ENCODE measurements around the gene CADM1. TPM values are rescaled to one million over a fixed set of nuclear protein-coding genes. Genes with fewer than 3 reads are reported as not detected.

The CADM1 gene
- total RNA-seq, 2 experiments from 2014 or later: 59.7 to 89.7 TPM

GRCh38 chr11:115447273-115447864, 56.8 kb downstream of the CADM1 start:
- no peak for TF ChIP-seq CTCF (conservative IDR thresholded peaks at IDR 0.05; ENCODE audit: low read length)
- no peak for TF ChIP-seq EZH2phosphoT487 (IDR thresholded peaks at IDR 0.05; ENCODE audit: borderline replicate concordance, low read depth, low read length)
- Histone ChIP-seq H3K79me2 (ENCODE audit: insufficient read depth, low read depth, low read length) (no peaks in the 10 kb centered on the region), H3K4me1 (ENCODE audit: insufficient read depth, low read length, poor library complexity, severe bottlenecking) (no peaks in the 10 kb centered on the region), H4K20me1 (ENCODE audit: insufficient read depth, low read length) (no peaks in the 10 kb centered on the region), H3K9me2 (ENCODE audit: insufficient read depth, low read length) (no peaks in the 10 kb centered on the region), H3K4me3 (ENCODE audit: low read depth, low read length, poor library complexity, severe bottlenecking) (no peak overlapping the region), H3K9me3 (ENCODE audit: low read length) (peaks cover 36% of the 10 kb centered on the region), H2AFZ (ENCODE audit: low read length) (no peak overlapping the region), H3K36me3 (ENCODE audit: insufficient read depth, low read length) (peaks cover 12% of the 10 kb centered on the region), H3K4me2 (ENCODE audit: low read length) (no peak overlapping the region), H3K27ac (ENCODE audit: low read depth, low read length, poor library complexity, severe bottlenecking) (no peak overlapping the region)
- DNase-seq (ENCODE audit: low spot score): no peak
- CTCF ChIA-PET (ENCODE audit: unreplicated experiment): no interaction called here
- BruUV-seq (replicated peaks): no TSS peak
- POLR2A ChIA-PET: interaction anchor here (0.7 to 1.0 kb wide), 3 partner anchors 11 to 154 kb away, joined by 3 to 5 read pairs (median 3); no protein-coding TSS in a partner anchor
- intact Hi-C loops (cut with micrococcal nuclease; ENCODE audit: unreplicated experiment): no loop called here

DNA sequence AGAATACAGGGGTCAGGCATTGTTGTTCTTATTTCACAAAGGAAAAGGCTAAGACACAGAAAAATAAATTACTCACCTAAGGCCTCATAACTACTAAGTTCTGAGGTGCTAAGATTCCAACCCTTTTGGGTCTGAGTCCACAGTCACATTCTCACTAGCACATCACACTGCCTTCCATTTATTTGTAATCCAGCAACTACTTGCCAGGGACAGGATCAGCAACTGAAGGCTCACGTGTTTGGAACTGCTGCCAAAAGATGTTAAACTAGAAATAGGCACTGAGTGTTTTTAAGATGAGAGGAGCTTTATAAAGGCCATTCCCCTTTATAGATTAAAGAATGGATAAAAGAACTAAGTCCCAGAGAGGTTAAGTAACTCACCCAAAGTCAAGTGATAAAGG, 58.0 kb downstream of the CADM1 start:
- BruUV-seq (replicated peaks): no TSS peak
- Histone ChIP-seq H2AFZ (ENCODE audit: low read length) (no peak overlapping the region), H3K9me2 (ENCODE audit: insufficient read depth, low read length) (no peaks in the 10 kb centered on the region), H3K4me2 (ENCODE audit: low read length) (no peak overlapping the region), H3K27ac (ENCODE audit: low read depth, low read length, poor library complexity, severe bottlenecking) (no peak overlapping the region), H3K4me3 (ENCODE audit: low read depth, low read length, poor library complexity, severe bottlenecking) (no peak overlapping the region), H3K9me3 (ENCODE audit: low read length) (peaks cover 36% of the 10 kb centered on the region), H3K79me2 (ENCODE audit: insufficient read depth, low read depth, low read length) (no peaks in the 10 kb centered on the region), H3K36me3 (ENCODE audit: insufficient read depth, low read length) (peaks cover 12% of the 10 kb centered on the region), H4K20me1 (ENCODE audit: insufficient read depth, low read length) (no peaks in the 10 kb centered on the region), H3K4me1 (ENCODE audit: insufficient read depth, low read length, poor library complexity, severe bottlenecking) (no peaks in the 10 kb centered on the region)
- no peak for TF ChIP-seq CTCF (conservative IDR thresholded peaks at IDR 0.05; ENCODE audit: low read length)
- TF ChIP-seq EZH2phosphoT487 (IDR thresholded peaks at IDR 0.05; ENCODE audit: borderline replicate concordance, low read depth, low read length): no peak
- ChIA-PET POLR2A (no interaction called here), CTCF (ENCODE audit: unreplicated experiment) (no interaction called here)
- intact Hi-C loops (cut with micrococcal nuclease; ENCODE audit: unreplicated experiment): no loop called here
- no peak for DNase-seq (ENCODE audit: low spot score)

DNA sequence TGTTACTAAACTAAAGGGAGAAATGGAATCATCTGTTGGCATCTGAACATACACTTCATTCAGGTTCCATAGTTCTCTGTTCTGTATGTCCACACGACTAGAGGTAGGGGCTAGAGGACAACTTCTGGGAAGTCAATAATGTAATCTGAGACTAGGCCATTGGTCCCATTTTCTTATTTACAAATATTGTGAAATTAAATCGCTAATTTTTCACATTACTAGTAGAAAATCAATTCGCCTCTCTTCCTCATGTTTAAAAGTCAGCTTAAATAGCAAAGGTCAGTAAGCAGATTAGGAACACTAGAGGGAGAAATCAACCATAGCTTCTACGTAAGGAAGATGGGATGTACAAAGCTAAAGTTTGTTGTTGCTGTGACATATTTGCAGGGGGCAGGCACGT, 59.7 kb downstream of the CADM1 start:
- DNase-seq (ENCODE audit: low spot score): no peak
- no peak overlapping the region for H3K4me3 ChIP-seq (ENCODE audit: low read depth, low read length, poor library complexity, severe bottlenecking)
- peaks cover 12% of the 10 kb centered on the region for H3K36me3 ChIP-seq (ENCODE audit: insufficient read depth, low read length)
- peaks cover 4% of the 10 kb centered on the region for H3K4me1 ChIP-seq (ENCODE audit: insufficient read depth, low read length, poor library complexity, severe bottlenecking)
- no peaks in the 10 kb centered on the region for H3K9me2 ChIP-seq (ENCODE audit: insufficient read depth, low read length)
- BruUV-seq (replicated peaks): no TSS peak
- POLR2A ChIA-PET: interaction anchor here (0.8 to 1.6 kb wide), 2 partner anchors 9 to 248 kb away, joined by 5 read pairs; no protein-coding TSS in a partner anchor
- H2AFZ ChIP-seq (ENCODE audit: low read length): no peak overlapping the region
- no peaks in the 10 kb centered on the region for H3K79me2 ChIP-seq (ENCODE audit: insufficient read depth, low read depth, low read length)
- H3K4me2 ChIP-seq (ENCODE audit: low read length): no peak overlapping the region
- H4K20me1 ChIP-seq (ENCODE audit: insufficient read depth, low read length): no peaks in the 10 kb centered on the region
- no peak overlapping the region for H3K27ac ChIP-seq (ENCODE audit: low read depth, low read length, poor library complexity, severe bottlenecking)
- TF ChIP-seq CTCF (conservative IDR thresholded peaks at IDR 0.05; ENCODE audit: low read length): no peak
- TF ChIP-seq EZH2phosphoT487 (IDR thresholded peaks at IDR 0.05; ENCODE audit: borderline replicate concordance, low read depth, low read length): no peak
- CTCF ChIA-PET (ENCODE audit: unreplicated experiment): no interaction called here
- H3K9me3 ChIP-seq (ENCODE audit: low read length): peaks cover 32% of the 10 kb centered on the region
- intact Hi-C loops (cut with micrococcal nuclease; ENCODE audit: unreplicated experiment): no loop called here
